Subcutaneous adipose tissue (tissue), 4 donors: ENCODE results near the gene MMGT1. TPM values are rescaled to one million over a fixed set of nuclear protein-coding genes. Genes with fewer than 3 reads are reported as not detected.

Experiments
- CTCF ChIP-seq: fragments of 450-650 bp; IDR thresholded peaks from one replicate; pipeline ENCODE4 v1.5.1; 2016; ENCODE audit warnings: low read depth, mild to moderate bottlenecking, control low read depth, antibody characterized with exemption, moderate library complexity
- total RNA-seq, 4 donors: library from RNA; depleted of rRNA; stranded (reverse); fragments of >200 nt; gene quantifications; one replicate each; pipeline ENCODE4 v1.1.0, GENCODE V29; 2016

The MMGT1 gene
- 10 to 100 TPM; 30.5 to 55.6 (median 35.5) TPM for total RNA-seq

GRCh38 chrX:135973548-135974278, at the start of gene MMGT1:
Gene MMGT1, minus strand, starts transcription at chrX:135973988. Its CDS starts 313 bp downstream, at chrX:135973675.
- TF ChIP-seq CTCF = no peak

- no peak for TF ChIP-seq CTCF
Measured at GRCh38 chrX:136021903-136022302, 48.1 kb upstream of the MMGT1 start.

GRCh38 chrX:136021160-136021559, 47.4 kb upstream of the MMGT1 start:
- no peak for TF ChIP-seq CTCF

DNA sequence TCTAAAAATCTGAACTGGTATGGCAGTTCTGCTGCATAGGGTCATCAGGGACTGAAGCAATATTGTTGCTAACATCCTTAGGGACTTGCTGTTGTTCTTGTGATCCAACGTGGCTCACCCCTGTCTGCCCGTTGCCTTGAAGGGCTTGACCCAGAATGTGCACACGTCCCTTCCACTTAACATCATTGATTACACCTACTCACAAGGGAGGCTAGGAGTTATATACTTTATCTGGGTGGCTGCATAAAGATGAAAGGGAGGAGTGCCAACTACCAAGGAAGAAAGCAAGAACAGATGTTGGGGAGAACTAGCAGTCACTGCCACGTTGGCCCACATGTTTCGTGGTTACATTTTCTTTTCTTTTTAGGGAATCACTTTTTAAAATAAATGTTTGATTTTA, 45.4 kb upstream of the MMGT1 start:
- TF ChIP-seq CTCF = no peak

DNA sequence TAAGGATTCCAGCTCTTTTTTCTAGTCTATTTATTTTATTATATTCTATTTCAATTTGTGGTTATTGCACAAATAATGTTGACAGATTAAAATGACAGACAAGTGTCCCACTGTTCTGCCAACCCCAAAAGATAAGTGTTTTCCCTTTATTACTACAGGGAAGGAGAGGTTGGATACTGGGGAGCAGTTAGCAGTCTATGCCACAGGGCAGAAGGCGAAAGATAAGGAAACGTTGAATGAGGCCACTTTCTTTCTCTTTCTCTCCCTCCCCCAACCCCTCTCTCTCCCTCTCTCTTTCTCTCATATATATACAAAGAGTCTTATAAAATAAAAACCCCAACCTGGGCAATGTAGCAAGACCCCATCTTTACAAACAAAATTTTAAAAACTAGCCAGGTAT, 43.1 kb upstream of the MMGT1 start:
- no peak for TF ChIP-seq CTCF

DNA sequence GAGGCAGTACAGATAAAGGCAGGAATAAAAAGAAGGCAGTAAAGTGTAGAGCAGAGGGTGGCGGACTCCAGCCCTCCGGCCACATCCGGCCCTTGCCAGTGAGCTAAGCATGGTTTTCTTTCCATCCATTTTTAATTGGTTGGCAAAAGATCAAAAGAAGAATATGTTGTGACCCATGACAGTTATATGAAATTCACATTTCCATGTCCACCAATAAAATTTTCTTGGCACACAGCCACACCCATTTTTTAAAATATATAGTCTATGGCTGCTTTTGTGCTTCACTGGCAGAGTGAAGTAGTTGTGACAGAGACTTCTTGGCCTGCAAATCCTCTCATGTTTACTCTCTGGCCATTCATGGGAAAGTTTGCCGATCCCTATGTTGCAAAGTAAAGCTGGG, 41.2 kb upstream of the MMGT1 start:
- no peak for TF ChIP-seq CTCF

- no peak for TF ChIP-seq CTCF
Measured at GRCh38 chrX:135988245-135988644, 14.5 kb upstream of the MMGT1 start.
